HUDEP-2 (cell line): Measurements from ENCODE around the gene KLF7.

Experiments
- DNase-seq, 76 experiments: peaks; one replicate each; lab custom pipeline; 2025; ENCODE audit not compliant: unreplicated experiment in 76 of 76; lab: John Stamatoyannopoulos, UW

KLF7 gene

GRCh38 chr2:207071820-207072219, 93.9 kb downstream of the KLF7 start:
- no peak for DNase-seq

GRCh38 chr2:207067473-207067872, 98.3 kb downstream of the KLF7 start:
- no peak for DNase-seq

- no peak for DNase-seq
Measured at GRCh38 chr2:207066791-207067460, 98.8 kb downstream of the KLF7 start.

- no peak for DNase-seq
Measured at GRCh38 chr2:207066166-207066565, 99.6 kb downstream of the KLF7 start.

GRCh38 chr2:207064128-207064690, 101.5 kb downstream of the KLF7 start:
- DNase-seq = no peak

GRCh38 chr2:207061181-207061580, 104.6 kb downstream of the KLF7 start:
- no peak for DNase-seq

- no peak for DNase-seq
Measured at GRCh38 chr2:207055257-207055656, 110.5 kb downstream of the KLF7 start.

- DNase-seq = no peak
Measured at GRCh38 chr2:207054521-207054920, 111.2 kb downstream of the KLF7 start.

GRCh38 chr2:207051385-207051965, 114.3 kb downstream of the KLF7 start:
- no peak for DNase-seq

- no peak for DNase-seq
Measured at GRCh38 chr2:207049122-207049521, 116.6 kb downstream of the KLF7 start.

- no peak for DNase-seq
Measured at GRCh38 chr2:207048416-207048815, 117.3 kb downstream of the KLF7 start.

- DNase-seq = no peak
Measured at GRCh38 chr2:207046724-207047123, 119.0 kb downstream of the KLF7 start.

GRCh38 chr2:207045531-207045930, 120.2 kb downstream of the KLF7 start:
- DNase-seq = no peak

GRCh38 chr2:207044379-207045362, 121.1 kb downstream of the KLF7 start:
- no peak for DNase-seq

- no peak for DNase-seq
Measured at GRCh38 chr2:207042841-207043240, 122.9 kb downstream of the KLF7 start.

GRCh38 chr2:207041786-207042554, 123.8 kb downstream of the KLF7 start:
- DNase-seq = no peak

- no peak for DNase-seq
Measured at GRCh38 chr2:207041279-207041678, 124.5 kb downstream of the KLF7 start.

- DNase-seq = no peak
Measured at GRCh38 chr2:207040696-207041095, 125.1 kb downstream of the KLF7 start.

GRCh38 chr2:207039225-207039624, 126.5 kb downstream of the KLF7 start:
- no peak for DNase-seq

GRCh38 chr2:207038299-207038698, 127.4 kb downstream of the KLF7 start:
- DNase-seq = no peak
